Stimulated activated CD8-positive, alpha-beta memory T cell treated with anti-CD3 and anti-CD28 coated beads, Interleukin-12 subunit alpha, Interleukin-12 subunit beta, amount 100 ng/mL, for 24 hours (primary cell): ENCODE data around the gene YIPF6.
"Not testable (repeated sequence)": the region's sequence is repeated elsewhere in the genome, so short reads cannot be mapped to it uniquely, and the experiment has no call there.

Experiments used
- DNase-seq: peaks from one replicate; pipeline ENCODE4 v3.0.0-alpha.2; 2020; ENCODE audit errors: extremely low read depth

Gene YIPF6

GRCh38 chrX:68498508-68499379 is at the start of gene YIPF6:
Gene YIPF6 (plus strand): TSS chrX:68499051. CDS start chrX:68499067, 16 bp downstream.
- no peak for DNase-seq

- DNase-seq: no peak
Observed at GRCh38 chrX:68451720-68452119, 47.1 kb upstream of the YIPF6 start.

GRCh38 chrX:68454476-68455150 is 44.2 kb upstream of the YIPF6 start:
- DNase-seq: no peak

GRCh38 chrX:68455151-68455510 is 43.7 kb upstream of the YIPF6 start:
- DNase-seq: no peak

GRCh38 chrX:68461093-68461492 is 37.8 kb upstream of the YIPF6 start:
- DNase-seq: no peak

GRCh38 chrX:68461576-68461975 is 37.3 kb upstream of the YIPF6 start:
- DNase-seq: no peak

- no peak for DNase-seq
Observed at GRCh38 chrX:68462197-68462596, 36.7 kb upstream of the YIPF6 start.

GRCh38 chrX:68462653-68463052 is 36.2 kb upstream of the YIPF6 start:
- no peak for DNase-seq

GRCh38 chrX:68463880-68464279 is 35.0 kb upstream of the YIPF6 start:
- DNase-seq: no peak

- DNase-seq: no peak
Observed at GRCh38 chrX:68464796-68465195, 34.1 kb upstream of the YIPF6 start.

- no peak for DNase-seq
Observed at GRCh38 chrX:68480969-68481368, 17.9 kb upstream of the YIPF6 start.

GRCh38 chrX:68486198-68486597 is 12.7 kb upstream of the YIPF6 start:
- not testable (repeated sequence) for DNase-seq

GRCh38 chrX:68487254-68487653 is 11.6 kb upstream of the YIPF6 start:
- DNase-seq: no peak

- DNase-seq: no peak
Observed at GRCh38 chrX:68487924-68488323, 10.9 kb upstream of the YIPF6 start.

- DNase-seq: no peak
Observed at GRCh38 chrX:68488657-68489056, 10.2 kb upstream of the YIPF6 start.

- DNase-seq: no peak
Observed at GRCh38 chrX:68490644-68491043, 8.2 kb upstream of the YIPF6 start.

- no peak for DNase-seq
Observed at GRCh38 chrX:68492583-68492982, 6.3 kb upstream of the YIPF6 start.

- DNase-seq: not testable (repeated sequence)
Observed at GRCh38 chrX:68493776-68494175, 5.1 kb upstream of the YIPF6 start.

GRCh38 chrX:68498044-68498507 is 775 bp upstream of the YIPF6 start:
- DNase-seq: no peak

- DNase-seq: no peak
Observed at GRCh38 chrX:68499543-68500504, 973 bp downstream of the YIPF6 start.

GRCh38 chrX:68503836-68504636 is 5.2 kb downstream of the YIPF6 start:
- no peak for DNase-seq
